ENCODE results near the gene AOC2.

DNA sequence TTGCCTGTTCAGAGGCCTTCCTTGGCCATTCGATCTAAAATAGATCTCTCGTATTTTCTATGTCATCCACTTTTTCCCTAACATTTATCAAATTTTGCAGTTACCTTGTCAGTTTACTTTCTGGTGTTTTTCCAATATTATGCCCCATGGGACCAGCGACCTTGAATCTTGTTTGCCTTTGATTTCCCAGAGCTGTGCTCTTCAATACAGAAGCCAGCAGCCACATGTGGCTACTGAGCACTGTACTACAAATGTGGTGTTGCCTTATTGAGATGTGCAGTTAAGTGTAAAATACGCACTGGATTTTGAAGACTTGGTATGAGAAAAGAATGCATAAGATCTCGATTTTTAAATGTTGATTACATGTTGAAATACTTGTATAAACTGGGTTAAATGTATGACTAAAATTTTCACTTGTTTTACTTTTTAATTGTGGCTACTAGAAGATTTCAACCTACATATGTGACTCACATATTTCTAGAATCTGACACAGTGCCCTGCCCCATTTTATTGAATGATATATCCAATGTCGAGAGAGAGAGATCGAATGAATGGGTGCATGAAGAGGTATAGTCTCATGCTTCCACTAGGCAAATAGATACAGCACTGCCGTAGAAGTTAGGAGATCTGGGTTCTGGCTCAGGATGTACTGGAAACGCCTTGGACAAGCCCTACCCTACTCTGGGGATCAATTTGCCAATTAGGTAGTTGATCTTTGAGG, 12.0 kb upstream of the AOC2 start:
- TF ChIP-seq, protein P1, sequence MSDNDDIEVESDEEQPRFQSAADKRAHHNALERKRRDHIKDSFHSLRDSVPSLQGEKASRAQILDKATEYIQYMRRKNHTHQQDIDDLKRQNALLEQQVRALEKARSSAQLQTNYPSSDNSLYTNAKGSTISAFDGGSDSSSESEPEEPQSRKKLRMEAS (IDR thresholded peaks at IDR 0.05), result no peak
- TF ChIP-seq, protein P2, sequence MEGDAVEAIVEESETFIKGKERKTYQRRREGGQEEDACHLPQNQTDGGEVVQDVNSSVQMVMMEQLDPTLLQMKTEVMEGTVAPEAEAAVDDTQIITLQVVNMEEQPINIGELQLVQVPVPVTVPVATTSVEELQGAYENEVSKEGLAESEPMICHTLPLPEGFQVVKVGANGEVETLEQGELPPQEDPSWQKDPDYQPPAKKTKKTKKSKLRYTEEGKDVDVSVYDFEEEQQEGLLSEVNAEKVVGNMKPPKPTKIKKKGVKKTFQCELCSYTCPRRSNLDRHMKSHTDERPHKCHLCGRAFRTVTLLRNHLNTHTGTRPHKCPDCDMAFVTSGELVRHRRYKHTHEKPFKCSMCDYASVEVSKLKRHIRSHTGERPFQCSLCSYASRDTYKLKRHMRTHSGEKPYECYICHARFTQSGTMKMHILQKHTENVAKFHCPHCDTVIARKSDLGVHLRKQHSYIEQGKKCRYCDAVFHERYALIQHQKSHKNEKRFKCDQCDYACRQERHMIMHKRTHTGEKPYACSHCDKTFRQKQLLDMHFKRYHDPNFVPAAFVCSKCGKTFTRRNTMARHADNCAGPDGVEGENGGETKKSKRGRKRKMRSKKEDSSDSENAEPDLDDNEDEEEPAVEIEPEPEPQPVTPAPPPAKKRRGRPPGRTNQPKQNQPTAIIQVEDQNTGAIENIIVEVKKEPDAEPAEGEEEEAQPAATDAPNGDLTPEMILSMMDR (IDR thresholded peaks at IDR 0.05; ENCODE audit: control extremely low read depth in 1 of 3, insufficient read depth in 1 of 3, low read depth in 1 of 3, low read length in 3 of 3), result no peak
- TF ChIP-seq GABPA (IDR thresholded peaks at IDR 0.05; ENCODE audit: borderline replicate concordance, insufficient read depth, low read length) (no peak), POLR2AphosphoS5 (IDR thresholded peaks at IDR 0.05; ENCODE audit: low read depth, low read length) (no peak), POLR2A (IDR thresholded peaks at IDR 0.05; ENCODE audit: control extremely low read depth in 1 of 2, low read depth in 2 of 2, low read length in 2 of 2) (no peak), EZH2 (IDR thresholded peaks at IDR 0.05; ENCODE audit: low read depth, low read length, severe bottlenecking) (no peak), SP2 (IDR thresholded peaks at IDR 0.05; ENCODE audit: low read length) (no peak)
- TF ChIP-seq, protein P3, sequence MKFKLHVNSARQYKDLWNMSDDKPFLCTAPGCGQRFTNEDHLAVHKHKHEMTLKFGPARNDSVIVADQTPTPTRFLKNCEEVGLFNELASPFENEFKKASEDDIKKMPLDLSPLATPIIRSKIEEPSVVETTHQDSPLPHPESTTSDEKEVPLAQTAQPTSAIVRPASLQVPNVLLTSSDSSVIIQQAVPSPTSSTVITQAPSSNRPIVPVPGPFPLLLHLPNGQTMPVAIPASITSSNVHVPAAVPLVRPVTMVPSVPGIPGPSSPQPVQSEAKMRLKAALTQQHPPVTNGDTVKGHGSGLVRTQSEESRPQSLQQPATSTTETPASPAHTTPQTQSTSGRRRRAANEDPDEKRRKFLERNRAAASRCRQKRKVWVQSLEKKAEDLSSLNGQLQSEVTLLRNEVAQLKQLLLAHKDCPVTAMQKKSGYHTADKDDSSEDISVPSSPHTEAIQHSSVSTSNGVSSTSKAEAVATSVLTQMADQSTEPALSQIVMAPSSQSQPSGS (IDR thresholded peaks at IDR 0.05; ENCODE audit: low read length), result no peak
